GM12801 (cell line): Measurements from ENCODE around the gene NETO2.

ENCODE experiments used
- CTCF ChIP-seq: IDR thresholded peaks from one replicate; pipeline ENCODE4 v1.5.1; 2011; ENCODE audit warnings: control low read depth; ENCODE audit not compliant: insufficient read length; ENCODE audit errors: extremely low read depth

NETO2 gene

GRCh38 chr16:47057630-47057993, 86.1 kb downstream of the NETO2 start:
- TF ChIP-seq CTCF = no peak

- TF ChIP-seq CTCF = no peak
Observed at GRCh38 chr16:47056688-47057629, 86.8 kb downstream of the NETO2 start.

GRCh38 chr16:47055136-47055885, 88.4 kb downstream of the NETO2 start:
- TF ChIP-seq CTCF = no peak

GRCh38 chr16:47054306-47054705, 89.4 kb downstream of the NETO2 start:
- no peak for TF ChIP-seq CTCF

GRCh38 chr16:47053895-47054294, 89.8 kb downstream of the NETO2 start:
- no peak for TF ChIP-seq CTCF

- no peak for TF ChIP-seq CTCF
Observed at GRCh38 chr16:47052666-47053640, 90.8 kb downstream of the NETO2 start.
